GM12872 (cell line): ENCODE data around the gene KCNK4.

Source experiments
- CTCF ChIP-seq: IDR thresholded peaks from 3 replicates; pipeline ENCODE4 v1.5.1; 2011; ENCODE audit warnings: low read depth, mild to moderate bottlenecking, low read length, moderate library complexity; ENCODE audit not compliant: insufficient read depth

KCNK4 gene

GRCh38 chr11:64339754-64340408 is 48.8 kb downstream of the KCNK4 start, which contains the start of gene CCDC88B:
Gene CCDC88B, plus strand, starts transcription at chr11:64340204. Its CDS starts 63 bp downstream, at chr11:64340267.
- TF ChIP-seq CTCF = no peak

- TF ChIP-seq CTCF = 0 out of 3 replicates have a peak, but pooled peaks have one; percentile 10
Observed at GRCh38 chr11:64340671-64341335, 49.7 kb downstream of the KCNK4 start.

- no peak for TF ChIP-seq CTCF
Observed at GRCh38 chr11:64341429-64341828, 50.3 kb downstream of the KCNK4 start.

- peak; percentile 42; the same call in 2 of the 3 replicates for TF ChIP-seq CTCF
Observed at GRCh38 chr11:64341851-64342791, 51.0 kb downstream of the KCNK4 start.

- TF ChIP-seq CTCF = no peak
Observed at GRCh38 chr11:64342869-64343745, 52.0 kb downstream of the KCNK4 start.

GRCh38 chr11:64343767-64344559 is 52.9 kb downstream of the KCNK4 start:
- peak; percentile 34; the same call in 1 of the 3 replicates for TF ChIP-seq CTCF
